NCI-H82 treated with DMSO at 0.1 percent for 48 hours (cell line): ENCODE results near the gene ANKRD33.

ENCODE experiments used
- DNase-seq: peaks from one replicate; lab custom pipeline; 2025; ENCODE audit not compliant: unreplicated experiment; lab: John Stamatoyannopoulos, UW

The ANKRD33 gene, protein sequence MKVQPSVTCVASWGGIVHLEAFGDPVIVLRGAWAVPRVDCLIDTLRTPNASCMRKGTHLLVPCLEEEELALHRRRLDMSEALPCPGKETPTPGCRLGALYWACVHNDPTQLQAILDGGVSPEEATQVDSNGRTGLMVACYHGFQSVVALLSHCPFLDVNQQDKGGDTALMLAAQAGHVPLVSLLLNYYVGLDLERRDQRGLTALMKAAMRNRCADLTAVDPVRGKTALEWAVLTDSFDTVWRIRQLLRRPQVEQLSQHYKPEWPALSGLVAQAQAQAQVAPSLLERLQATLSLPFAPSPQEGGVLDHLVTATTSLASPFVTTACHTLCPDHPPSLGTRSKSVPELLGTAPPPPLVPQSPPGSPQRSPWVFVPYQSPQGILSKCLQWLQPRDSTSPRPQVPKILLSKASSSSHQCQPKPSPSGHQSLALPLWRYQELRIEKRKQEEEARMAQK

DNA sequence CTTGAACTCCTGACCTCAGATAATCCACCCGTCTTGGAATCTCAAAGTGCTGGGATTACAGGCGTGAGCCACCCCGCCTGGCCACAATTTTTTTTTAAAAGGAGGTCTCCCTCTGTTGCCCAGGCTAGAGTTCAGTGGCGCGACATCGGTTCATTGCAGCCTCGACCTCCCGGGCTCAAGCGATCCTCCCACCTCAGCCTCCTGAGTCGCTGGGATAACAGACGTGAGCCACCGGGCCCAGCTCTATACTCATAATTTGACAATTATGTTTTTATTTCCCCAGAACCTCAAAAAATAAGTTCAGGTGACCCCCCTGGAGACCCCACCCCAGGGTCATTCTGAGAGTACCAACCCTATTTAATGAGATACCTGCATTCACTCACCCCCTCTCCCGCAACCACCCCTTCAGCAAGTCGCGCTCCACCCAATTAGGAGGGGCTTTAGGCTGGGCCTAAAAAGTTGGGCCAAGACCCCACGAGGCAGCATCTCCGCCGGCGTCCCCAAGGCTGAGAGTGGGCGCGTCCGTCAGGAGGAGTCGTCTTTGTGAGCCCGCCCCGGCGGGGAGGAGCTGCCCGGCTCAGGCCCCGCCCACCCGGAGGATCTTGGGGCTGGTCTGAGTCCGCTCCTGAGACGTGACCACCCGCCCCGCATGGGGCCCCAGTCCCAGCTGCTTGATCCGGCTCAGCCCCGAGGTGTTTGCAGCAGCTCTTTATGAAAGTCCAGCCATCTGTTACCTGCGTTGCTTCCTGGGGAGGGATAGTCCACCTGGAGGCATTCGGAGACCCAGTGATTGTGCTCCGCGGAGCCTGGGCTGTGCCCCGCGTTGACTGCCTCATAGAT, at the start of gene ANKRD33:
Gene ANKRD33, plus strand, starts transcription at position 628 of the 840 bp plus-strand sequence. Its CDS starts 84 bp downstream, at position 712.
- DNase-seq = peak; percentile 93

DNA sequence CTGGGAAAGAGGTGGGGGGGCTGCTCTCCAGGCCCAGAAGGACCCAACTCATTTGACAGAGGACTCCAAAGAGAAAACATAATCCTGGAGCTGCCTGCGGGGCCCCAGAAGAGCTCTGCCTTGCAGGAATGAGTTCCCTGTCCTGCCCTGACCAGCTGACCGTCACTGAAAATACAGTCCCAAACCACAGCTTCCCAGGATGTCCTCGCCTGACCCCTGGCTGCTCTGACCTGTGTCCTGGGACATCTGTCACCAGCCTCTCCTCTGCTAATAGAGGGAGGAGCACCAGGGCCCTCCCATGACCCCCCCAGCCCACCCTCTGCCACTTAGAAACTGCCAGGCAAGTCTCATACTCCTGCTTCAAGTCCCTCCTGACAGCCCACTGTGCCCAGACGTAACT, 49.1 kb upstream of the ANKRD33 start:
- no peak for DNase-seq

DNA sequence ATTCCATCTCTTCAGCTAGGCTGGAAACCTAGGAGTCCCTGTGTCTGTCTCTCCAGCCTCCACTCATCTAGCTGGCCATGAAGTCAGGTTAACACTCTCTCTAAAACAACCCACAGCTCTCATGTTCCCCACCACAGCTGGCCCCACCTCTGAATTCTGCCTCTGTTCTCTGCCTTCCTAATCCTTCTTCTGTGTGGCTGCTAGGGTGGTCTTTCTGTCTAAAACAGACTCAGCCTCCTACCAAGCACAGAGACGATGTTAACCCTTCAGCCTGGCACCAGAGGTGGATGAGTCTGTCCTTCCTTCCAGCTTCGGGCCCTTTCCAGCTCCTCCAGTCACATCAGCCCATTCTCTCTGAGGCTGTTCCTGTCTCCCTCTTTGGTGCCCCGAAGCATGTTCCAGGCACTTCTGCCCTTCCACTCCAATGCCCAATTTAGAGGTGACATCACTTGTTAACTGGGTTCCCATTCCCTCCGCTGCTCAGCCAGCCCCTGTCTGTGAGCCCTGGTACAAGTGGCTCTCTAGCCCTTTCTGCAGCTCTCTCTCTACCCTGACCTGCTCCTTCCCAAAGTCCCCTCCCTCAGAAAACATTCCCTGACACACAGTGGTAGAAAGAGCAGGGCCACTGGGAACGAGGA, 48.5 kb upstream of the ANKRD33 start:
- no peak for DNase-seq

DNA sequence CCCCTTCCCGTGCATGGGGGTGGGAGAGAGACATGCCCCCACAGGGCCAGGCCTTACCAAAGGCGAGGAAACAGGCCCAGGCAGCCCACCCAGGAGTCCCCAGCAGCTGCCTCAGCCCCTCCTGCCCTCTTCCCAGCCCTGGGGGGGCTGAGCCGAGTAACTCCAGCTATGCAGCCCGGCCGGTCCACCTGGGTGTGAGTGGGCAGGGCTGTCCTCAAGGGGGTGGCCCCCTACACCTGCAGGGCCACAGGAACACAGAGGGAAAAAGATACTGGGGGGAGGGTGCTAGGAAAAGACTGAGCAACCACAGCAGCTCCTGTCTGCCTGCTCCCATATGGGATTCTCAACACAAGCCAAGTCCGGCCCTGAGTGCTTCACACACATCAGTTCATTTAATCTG, 46.9 kb upstream of the ANKRD33 start:
- no peak for DNase-seq

DNA sequence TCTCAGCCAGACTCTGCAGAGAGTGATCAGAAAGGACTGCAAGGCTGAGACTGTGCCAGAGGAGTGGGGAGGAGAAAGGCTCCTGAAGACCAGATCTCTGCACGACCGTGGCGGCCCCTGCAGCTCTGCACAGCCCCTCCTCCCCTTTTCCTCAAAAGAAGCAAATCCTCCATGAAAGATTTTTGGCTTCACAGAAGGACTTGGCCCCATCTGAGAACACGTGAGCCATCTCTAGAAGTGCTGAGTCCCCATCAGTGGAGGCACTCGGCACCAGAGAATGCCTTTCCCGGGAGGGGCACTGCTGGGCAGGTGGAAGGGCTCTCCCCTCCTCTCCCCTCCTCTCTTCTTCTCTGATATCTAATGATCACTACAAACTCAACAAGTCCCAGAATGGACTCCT, 46.2 kb upstream of the ANKRD33 start:
- no peak for DNase-seq

DNA sequence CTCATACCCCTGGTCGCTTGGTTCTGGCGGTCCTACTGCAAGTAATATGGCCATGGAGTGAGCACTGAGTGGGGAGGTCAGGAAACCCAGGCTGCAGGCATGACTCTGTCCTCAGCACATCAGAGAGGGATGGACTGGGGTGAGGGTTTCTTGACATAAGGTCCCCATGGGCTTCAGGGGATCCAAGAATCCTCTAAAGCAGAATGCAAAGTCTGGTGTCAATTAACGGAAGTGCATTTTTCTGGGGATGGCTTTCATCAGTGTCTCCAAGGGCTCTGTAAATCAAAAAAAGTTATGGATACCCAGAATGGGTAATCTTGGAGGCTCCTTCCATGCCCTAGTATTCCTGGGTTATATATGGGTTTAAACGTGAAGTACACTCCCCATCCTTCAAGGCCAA, 43.0 kb upstream of the ANKRD33 start:
- DNase-seq = no peak

DNA sequence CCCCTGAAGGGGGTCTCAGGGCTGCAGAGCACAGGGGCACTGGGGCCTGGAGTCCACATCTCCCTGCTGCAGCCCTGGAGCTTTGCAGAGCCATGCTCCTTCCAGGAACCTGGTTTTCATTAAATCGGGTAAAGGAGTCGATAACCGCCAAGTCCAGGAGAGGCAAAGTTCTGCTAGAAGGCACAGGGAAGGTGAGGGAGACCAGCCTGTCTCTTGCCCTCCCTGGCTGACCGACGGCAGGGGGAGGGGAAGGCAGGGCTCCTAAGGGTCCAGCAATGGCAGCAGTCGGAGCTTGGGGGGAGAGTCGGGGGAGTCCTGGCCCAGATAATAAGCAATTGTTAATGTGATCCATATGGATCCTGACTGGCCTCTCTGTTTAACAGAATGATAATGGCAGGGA, 42.4 kb upstream of the ANKRD33 start:
- no peak for DNase-seq

DNA sequence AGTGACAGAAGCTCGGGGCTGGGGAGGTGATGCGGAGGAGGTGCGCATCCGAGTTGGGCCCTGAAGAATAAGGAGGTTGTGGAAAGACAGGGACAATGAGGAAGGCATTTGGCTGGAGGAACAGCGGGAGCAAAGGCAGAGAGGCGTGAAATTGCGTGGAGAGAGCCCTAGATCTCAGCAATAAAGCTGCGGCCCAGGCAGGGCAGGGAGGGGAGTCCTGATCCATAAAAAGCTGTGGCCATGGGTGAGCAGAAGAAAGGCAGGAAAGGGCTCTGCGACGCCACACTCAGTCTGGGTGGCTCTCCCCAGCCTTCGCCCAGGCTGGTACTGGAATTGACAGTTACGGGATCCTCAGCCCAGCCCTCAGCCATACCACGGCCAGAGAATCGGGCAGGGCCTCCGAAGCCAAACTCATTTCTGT, 41.6 kb upstream of the ANKRD33 start:
- no peak for DNase-seq

DNA sequence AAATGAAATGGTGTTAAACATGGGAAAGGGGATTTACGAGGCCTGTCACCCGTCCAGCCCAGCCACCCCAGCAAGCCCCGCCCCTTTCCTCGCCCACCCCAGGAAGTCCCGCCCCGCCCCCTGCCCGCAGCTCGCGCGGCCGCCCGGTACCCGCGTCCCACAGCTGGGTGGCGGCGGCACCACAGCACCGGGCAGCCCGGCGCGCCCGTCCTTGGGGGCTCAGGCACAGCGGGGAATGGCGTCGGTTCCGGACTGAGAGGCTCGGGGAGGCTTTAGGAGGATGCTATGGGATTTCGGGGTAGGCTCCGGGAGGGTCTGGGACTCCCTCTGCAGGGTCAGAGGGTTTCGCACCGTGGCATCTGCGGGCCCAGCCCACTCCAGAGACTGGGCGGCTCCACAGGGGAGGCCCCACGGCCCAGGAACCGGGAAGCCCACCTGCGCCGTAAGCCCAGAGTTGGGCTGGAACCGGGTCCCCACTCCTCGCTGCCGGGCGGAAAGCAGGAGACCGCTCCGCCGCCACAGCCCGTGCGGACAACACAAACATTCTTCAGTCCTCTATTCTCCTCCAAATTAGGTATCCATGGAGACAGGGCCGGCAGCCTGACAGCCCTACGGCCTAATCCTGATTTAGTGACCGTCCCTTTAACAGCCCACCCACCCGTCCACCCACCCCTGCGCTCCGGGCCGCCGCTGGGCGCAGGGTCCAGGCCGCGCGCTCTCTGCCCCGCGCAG, 40.8 kb upstream of the ANKRD33 start:
- DNase-seq = no peak

DNA sequence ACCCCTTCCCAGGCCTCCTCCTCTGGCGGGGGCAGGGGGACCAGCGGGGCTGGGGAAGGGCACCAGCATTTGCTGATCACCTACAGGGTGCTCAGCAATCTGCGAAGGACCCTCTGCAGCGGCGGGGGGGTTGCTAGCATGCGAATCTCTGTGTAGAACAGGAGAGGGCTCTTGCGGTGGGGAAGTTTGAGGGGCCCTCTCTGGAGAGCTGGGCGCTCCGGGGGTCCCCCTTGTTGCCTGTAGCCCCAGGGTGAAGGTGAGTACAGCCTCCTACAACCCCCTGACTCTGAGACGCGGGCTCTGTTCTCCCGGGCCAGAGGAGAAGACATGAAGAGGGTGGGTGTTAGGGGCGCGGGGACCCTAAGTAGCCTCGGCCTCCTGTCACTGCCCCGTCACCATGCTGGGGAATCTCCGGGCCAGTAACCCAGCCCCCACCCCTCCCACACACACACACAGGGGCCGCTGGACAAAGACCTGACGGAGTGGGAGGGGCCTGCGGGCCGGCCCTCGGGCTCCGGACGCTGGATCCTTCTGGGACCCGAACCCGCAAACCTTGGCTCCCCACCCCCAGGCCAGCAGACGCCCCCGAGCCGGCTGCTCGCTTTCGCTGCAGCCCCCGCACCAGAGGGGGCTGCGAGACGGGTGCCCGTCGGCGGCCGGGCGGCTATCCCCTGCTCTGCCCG, 40.1 kb upstream of the ANKRD33 start:
- no peak for DNase-seq

DNA sequence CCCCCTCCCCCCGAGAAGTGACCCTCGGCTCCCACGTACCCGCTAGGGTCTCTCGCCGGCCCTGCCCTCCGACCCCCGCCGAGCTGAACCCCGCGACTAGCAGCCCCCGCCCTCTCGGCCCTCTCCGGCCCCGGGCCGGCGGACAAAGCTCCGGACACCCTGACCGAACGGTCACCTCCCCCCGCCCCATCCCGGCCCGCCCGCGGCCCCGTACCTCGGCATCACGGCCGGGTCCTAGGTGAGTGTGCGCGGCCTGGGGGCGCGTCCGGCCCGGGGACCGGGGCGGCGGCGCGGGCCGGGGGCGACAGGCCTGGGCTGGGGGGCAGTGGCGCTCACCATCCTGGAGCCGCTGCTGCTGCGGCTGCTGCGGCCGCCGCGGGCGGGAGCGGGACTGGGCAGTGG, 39.6 kb upstream of the ANKRD33 start, which contains the start of gene FIGNL2:
Gene FIGNL2, minus strand, starts transcription at position 393 of the 402 bp plus-strand sequence. CDS start 26,305 bp downstream, outside the sequence.
- DNase-seq = no peak

DNA sequence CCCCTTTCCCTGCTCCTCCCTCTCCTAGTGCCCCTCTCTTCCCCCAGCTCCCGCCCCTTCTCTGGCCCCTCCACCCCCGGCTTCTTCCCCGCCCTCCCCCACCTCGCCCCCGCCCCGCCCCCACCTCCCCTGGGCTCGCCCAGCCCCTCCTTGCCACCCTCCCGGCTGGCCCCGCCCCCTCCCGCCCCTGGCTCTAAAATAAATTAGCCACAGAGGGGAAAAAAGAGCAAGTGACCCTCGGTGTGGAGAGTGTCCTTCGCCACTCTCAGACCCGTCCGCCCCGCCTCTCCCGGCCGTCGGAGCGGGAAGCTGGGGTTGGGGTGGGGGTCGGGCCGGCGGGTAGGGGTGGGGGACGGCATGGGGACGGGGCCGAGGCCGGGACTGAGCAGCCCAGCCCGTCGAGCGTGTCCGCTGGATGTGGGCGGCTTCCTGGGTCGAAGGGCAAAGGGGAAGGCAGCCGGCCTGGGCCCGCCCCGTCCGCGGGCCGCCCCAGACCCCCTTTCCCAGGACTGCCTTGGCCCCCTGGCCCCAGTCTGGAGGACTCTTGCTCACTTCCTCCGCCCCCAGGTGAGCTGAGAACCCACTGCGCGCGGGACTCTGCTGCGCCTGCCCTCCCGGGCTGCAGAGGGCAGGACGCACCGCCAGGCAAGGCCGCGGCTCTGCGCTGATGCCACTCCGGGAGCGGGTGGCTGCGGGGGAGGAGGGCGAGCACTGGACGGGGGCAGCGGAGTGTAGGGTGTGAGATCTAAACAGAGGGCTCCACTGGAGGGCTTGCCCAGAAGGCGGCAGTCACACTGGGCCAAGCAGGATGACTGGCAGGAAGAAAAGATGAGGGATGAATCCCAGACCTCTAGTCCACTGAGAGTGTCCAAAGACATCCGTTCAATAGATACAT, 38.8 kb upstream of the ANKRD33 start:
- DNase-seq = no peak

DNA sequence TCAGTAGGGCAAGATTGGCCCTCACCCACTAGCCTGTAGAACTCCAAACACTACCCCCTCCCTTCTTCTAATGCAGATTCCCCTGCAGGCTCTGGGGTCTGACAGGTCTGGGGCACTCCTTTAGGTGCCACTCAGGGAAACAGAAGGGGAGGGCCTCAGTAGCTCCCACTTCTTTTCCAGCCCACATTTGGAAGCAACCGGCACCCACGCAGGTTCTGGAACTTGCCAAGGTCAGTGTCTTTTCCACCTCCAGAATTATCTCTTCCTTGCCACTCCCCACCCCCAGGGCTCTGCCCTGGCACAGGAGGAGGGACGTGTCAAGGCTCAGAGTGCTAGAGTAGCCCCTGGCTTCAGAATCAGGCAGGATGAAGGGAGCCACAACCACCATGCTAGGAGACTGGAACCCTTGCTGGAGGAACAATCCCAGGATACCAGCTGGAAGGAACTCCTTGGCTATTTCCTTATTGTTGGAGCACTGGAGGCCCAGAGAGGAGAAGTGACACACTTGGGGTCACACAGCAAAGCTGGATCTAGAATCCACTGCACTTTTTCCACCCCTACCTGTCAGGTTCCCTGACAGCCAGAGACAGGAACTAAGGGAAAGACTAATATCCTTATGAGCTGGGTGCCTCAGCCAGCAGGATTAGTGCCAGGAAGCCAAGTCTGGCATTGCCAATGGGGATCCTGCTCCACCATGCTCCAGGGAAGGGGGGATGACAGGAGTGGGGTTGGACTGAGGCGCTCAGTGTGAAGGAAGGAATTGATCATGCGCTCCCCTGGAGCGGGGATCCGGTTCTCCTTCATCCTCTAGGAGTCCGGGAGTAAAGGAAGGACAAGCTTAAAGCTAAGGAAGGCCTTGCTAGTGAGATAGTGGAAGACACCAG, 37.6 kb upstream of the ANKRD33 start:
- no peak for DNase-seq

DNA sequence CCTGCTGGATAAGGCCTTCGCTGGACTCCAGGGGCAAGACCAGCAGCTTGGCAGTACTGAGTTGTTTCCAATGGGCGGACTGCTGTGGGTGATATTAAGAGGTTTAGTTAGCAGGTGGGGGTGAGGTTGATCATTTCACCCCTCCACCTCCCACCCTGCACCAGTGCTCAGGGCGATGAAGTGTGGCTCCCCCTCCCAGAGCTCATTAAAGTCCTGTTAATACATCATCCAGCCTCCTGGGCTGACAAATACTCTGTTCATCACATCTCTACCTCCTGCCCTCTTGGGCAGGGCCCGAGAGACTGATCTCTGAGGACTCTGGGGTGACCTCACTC, 37.0 kb upstream of the ANKRD33 start:
- DNase-seq = no peak

DNA sequence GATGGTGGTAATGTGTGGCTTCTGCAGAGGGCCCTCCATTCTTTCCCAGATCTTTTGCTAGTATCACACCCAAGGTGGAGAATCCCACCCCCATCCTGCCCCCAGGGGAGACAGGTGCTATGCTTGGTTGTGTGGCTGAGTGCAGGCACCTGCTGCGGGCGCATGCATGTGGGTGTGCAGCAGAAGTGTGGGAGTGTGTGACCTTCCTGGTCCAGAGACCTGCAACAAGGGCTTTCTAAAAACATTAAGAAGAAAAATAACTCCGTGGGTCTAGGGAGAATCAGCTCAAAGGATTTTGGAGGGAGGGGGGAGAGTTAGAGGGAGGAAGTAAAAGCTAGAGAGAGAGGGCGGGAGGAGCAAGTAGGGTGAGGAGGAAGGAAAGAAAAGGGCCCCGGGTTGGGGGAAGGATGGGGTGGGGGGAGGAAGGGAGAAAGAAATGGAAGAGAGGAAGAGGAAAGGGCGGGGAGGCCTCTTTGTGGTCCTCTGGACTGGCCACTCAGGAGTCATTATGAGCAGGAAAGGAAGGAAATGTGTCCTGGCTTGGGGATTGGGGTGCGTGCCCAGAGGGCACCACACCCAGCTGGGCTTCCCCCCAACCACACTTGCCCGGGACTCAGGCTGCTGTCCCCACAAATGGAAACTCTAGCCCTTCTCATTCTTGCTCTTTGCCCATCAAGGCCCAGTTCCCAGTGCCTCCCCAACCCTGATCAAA, 36.3 kb upstream of the ANKRD33 start:
- DNase-seq = no peak

DNA sequence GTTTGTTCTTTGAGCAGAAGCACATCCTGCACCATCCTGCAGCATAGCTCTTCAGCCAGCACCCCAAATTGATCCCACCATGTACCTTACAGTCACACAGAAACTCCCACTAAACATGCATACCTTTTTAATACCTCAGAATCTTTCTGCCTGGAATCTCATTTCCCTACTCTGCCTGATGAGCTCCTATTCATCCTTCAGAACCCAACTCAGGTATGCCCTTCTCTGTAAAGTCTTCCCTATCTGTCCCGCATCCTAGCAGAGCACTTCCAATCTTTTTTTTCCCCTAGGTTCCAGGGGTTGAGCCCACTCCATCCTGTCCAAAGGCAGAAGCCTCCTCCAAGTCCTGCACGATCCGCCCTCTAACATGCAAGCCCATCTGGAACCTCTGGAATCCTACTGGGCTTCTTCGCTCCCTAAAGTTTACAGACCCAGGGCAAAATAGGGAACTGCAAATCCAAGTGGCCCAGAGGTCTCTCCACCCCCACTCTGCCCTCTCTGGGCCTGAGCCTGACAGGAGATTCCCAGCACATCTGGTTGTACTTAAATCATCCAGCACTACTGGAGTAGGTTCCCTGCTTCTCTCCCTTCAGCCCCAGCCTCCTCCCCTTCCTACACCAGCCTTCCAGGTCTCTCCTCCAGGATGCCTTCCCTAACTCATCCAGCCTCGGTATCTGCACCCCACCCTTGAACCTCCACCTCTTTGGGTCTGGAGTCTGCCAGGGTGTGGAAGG, 35.3 kb upstream of the ANKRD33 start:
- DNase-seq = no peak
